BE2C (cell line): ENCODE data around the gene FILIP1.

Experiments used
- DNase-seq: peaks from one replicate; pipeline ENCODE4 v3.0.0-alpha.2; 2020
- H3K27me3 ChIP-seq: fragments of 250-450 bp; sonication (Bioruptor Pico); 2 replicates; pipeline ENCODE4 v1.5.1; 2020; ENCODE audit warnings: mild to moderate bottlenecking
- H3K36me3 ChIP-seq: fragments of 250-450 bp; sonication (Bioruptor Pico); 2 replicates; pipeline ENCODE4 v1.5.1; 2020; ENCODE audit warnings: mild to moderate bottlenecking
- H3K4me1 ChIP-seq: fragments of 250-450 bp; sonication (Bioruptor Pico); 2 replicates; pipeline ENCODE4 v1.5.1; 2020
- H3K4me3 ChIP-seq: 2 replicates; pipeline ENCODE4 v1.5.1; 2011; ENCODE audit warnings: low read depth, low read length
- H3K9me3 ChIP-seq: fragments of 250-450 bp; sonication (Bioruptor Pico); 2 replicates; pipeline ENCODE4 v1.5.1; 2020
- CTCF ChIP-seq: IDR thresholded peaks from 2 replicates; pipeline ENCODE4 v1.5.1; 2012; ENCODE audit warnings: mild to moderate bottlenecking, low read depth, low read length

FILIP1 gene

GRCh38 chr6:75257343-75258087, 236.1 kb downstream of the FILIP1 start:
- H3K9me3 ChIP-seq = no peaks in the 10 kb centered on the region
- no peak overlapping the region for H3K4me3 ChIP-seq
- no peaks in the 10 kb centered on the region for H3K27me3 ChIP-seq
- peaks cover 21% of the 10 kb centered on the region for H3K36me3 ChIP-seq
- no peak for DNase-seq
- no peak for TF ChIP-seq CTCF
- no peaks in the 10 kb centered on the region for H3K4me1 ChIP-seq

GRCh38 chr6:75250552-75250951, 243.0 kb downstream of the FILIP1 start:
- Histone ChIP-seq H3K36me3 (peaks cover 5% of the 10 kb centered on the region; the same call in 1 of the 2 replicates), H3K4me3 (no peak overlapping the region)
- no peak for DNase-seq

GRCh38 chr6:75249837-75250236, 243.8 kb downstream of the FILIP1 start:
- Histone ChIP-seq H3K4me3 (no peak overlapping the region), H3K9me3 (no peaks in the 10 kb centered on the region), H3K36me3 (peaks cover 5% of the 10 kb centered on the region; the same call in 1 of the 2 replicates), H3K27me3 (peaks cover 10% of the 10 kb centered on the region; the same call in 1 of the 2 replicates), H3K4me1 (no peaks in the 10 kb centered on the region)
- TF ChIP-seq CTCF = no peak
- no peak for DNase-seq

More at GRCh38 chr6:75250552-75250951, 243.0 kb downstream of the FILIP1 start:
- Histone ChIP-seq H3K27me3 (peaks cover 10% of the 10 kb centered on the region; the same call in 1 of the 2 replicates), H3K9me3 (no peaks in the 10 kb centered on the region), H3K4me1 (no peaks in the 10 kb centered on the region)
- no peak for TF ChIP-seq CTCF

GRCh38 chr6:75246386-75246785, 247.2 kb downstream of the FILIP1 start:
- Histone ChIP-seq H3K4me1 (no peaks in the 10 kb centered on the region), H3K36me3 (peaks cover 5% of the 10 kb centered on the region; the same call in 1 of the 2 replicates), H3K27me3 (peaks cover 10% of the 10 kb centered on the region; the same call in 1 of the 2 replicates), H3K9me3 (no peaks in the 10 kb centered on the region), H3K4me3 (no peak overlapping the region)
- no peak for DNase-seq
- TF ChIP-seq CTCF = no peak

- Histone ChIP-seq H3K4me3 (peak overlapping the region; percentile 79), H3K4me1 (no peaks in the 10 kb centered on the region), H3K27me3 (peaks cover 10% of the 10 kb centered on the region; the same call in 1 of the 2 replicates), H3K36me3 (peaks cover 16% of the 10 kb centered on the region), H3K9me3 (no peaks in the 10 kb centered on the region)
- no peak for TF ChIP-seq CTCF
- no peak for DNase-seq
These were observed 249.5 kb downstream of the FILIP1 start for GRCh38 chr6:75244063-75244584.
